Retinal pigment epithelial cell (primary cell): ENCODE results near the gene STX12.

ENCODE experiments used
- DNase-seq: peaks from one replicate; pipeline ENCODE4 v3.0.0-alpha.2; 2010; ENCODE audit warnings: low read depth
- H3K4me3 ChIP-seq: 2 replicates; pipeline ENCODE4 v1.5.1; 2011; ENCODE audit warnings: mild to moderate bottlenecking, low read length, control low read depth, moderate library complexity
- CTCF ChIP-seq: conservative IDR thresholded peaks from 2 replicates; pipeline ENCODE4 v1.5.1; 2011; ENCODE audit warnings: low read depth, low read length, control low read depth, inconsistent platforms

The STX12 gene

GRCh38 chr1:27830621-27831440, 57.8 kb downstream of the STX12 start, which contains the start of gene PPP1R8:
TSS of gene PPP1R8 (plus strand) at chr1:27830782. CDS start at chr1:27830836, 54 bp downstream.
- DNase-seq, result peak; percentile 86
- peak within 1 kb of the TSS; percentile 87 for H3K4me3 ChIP-seq
- TF ChIP-seq CTCF, result no peak

DNA sequence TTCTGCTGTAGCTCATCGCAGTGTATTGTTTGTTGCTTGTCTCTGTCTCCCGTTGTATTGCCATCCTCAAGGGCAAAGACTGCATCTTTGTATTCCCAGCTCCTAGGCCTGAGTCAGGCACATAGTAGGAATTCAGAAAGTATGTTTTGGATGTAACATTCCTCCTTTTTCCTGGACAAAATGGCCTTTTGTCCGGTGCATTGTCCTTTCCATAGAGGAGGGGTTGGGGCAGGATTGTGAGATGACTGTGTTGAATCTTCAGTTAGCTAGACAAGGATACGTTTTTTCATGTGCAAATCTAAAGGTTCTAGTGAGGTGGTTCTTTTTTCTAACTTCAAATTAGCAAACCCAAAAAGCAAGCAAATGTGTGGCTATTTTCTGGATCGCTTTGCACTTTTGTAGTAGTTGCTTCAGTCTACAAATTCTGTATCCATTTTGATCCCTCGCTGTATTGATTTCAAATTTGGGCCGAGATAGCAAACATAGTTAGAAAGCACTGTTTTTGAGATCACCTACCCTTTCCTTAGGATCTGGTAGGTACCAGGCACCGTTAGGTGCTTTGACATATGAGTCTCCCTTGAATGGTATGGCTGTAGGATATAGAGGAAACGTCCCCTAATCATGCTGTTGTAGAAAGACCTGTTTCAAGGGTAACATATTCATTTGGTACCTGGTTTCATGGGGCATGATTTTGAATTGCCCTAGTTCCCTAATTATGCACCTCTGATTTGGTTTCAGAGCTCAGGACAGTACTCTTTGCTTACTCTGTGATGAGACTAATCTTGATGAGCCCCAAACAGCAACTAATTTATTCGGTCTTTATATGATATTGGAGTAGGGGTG, 58.8 kb downstream of the STX12 start:
- no peak for TF ChIP-seq CTCF
- no peak for DNase-seq
- H3K4me3 ChIP-seq, result peak overlapping the region; percentile 87

DNA sequence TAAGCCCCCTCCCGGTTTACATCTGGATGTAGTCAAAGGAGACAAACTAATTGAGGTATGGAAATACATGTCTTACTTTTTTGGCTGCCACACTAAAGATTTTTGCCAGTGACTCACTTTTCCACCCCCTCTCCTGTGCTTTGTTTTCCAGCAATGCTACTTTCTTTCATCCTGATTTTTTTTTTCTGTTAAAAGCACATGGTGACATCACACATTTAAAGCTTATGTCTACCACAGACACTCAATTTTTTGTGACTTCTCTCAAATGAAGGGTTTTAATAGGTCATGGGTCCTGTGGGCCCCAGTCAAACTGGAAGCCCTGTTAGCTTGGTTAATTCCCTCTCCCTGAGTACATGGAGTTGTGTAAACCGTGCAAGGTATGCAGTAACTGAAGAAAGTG, 59.7 kb downstream of the STX12 start:
- DNase-seq, result peak; percentile 4
- H3K4me3 ChIP-seq, result no peak overlapping the region
- no peak for TF ChIP-seq CTCF

DNA sequence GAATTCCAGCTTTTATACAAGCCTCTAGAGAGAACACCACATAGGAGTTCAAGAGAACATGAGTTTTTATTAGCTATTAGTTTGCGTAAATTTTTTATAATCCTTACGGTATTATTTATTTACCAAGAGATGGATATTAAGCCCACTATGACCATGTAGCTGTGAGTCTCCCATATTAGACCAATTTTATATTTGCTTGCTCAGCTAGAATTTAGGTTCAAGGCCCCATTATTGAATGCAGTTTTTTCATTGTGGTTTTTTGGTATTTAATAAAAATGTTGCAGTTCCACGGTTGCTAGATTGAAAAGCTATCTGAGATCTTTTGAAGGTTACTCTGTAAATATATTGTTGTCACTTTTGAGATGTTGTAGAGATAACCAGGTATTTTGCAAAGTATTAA, 60.5 kb downstream of the STX12 start:
- DNase-seq, result no peak
- TF ChIP-seq CTCF, result no peak
- no peak overlapping the region for H3K4me3 ChIP-seq

GRCh38 chr1:27835046-27835445, 62.0 kb downstream of the STX12 start:
- no peak for TF ChIP-seq CTCF
- no peak for DNase-seq
- H3K4me3 ChIP-seq, result no peak overlapping the region

DNA sequence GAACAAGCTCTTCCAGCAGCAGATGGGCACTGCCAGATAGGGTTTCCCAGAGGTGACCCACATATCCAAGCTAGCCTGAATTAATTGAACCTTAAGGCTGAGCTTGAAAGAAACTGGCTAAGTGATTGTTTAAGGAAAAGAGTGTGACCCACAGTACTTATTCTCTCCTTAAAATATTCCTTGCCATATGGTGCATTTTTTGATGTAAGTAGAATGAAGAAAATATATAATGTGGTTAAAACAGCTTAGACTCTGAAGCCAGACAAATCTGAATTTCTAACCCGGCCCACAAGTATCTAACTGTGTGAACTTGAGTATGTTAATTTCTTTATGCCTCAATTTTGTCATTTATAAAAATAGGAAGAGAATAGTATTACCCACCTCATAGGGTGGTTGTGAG, 62.5 kb downstream of the STX12 start:
- H3K4me3 ChIP-seq, result no peak overlapping the region
- no peak for DNase-seq
- no peak for TF ChIP-seq CTCF
